NB4 (cell line): ENCODE results near the gene ZNF365.
A peak's percentile ranks its signal among the peaks of the same experiment; 100 is the strongest.

Source experiments
- DNase-seq: peaks from one replicate; pipeline ENCODE4 v3.0.0; 2010; ENCODE audit warnings: low read depth
- H3K4me3 ChIP-seq: one replicate; pipeline ENCODE4 v1.5.1; 2011; ENCODE audit warnings: mild to moderate bottlenecking, low read depth, low read length, moderate library complexity
- MYC ChIP-seq: IDR thresholded peaks from 2 replicates; pipeline ENCODE4 v1.6.1; 2011; ENCODE audit warnings: low read depth, low read length
- POLR2A ChIP-seq: IDR thresholded peaks from 2 replicates; pipeline ENCODE4 v1.6.1; 2011; ENCODE audit warnings: mild to moderate bottlenecking; ENCODE audit not compliant: insufficient read length; ENCODE audit errors: extremely low read depth
- TF ChIP-seq, protein P1 (sequence below): IDR thresholded peaks from one replicate; pipeline ENCODE4 v1.5.1; 2012; ENCODE audit warnings: low read depth, low read length
- TF ChIP-seq, protein P2 (sequence below): IDR thresholded peaks from 2 replicates; pipeline ENCODE4 v1.6.1; 2011; ENCODE audit warnings: low read depth, low read length

ZNF365 gene

DNA sequence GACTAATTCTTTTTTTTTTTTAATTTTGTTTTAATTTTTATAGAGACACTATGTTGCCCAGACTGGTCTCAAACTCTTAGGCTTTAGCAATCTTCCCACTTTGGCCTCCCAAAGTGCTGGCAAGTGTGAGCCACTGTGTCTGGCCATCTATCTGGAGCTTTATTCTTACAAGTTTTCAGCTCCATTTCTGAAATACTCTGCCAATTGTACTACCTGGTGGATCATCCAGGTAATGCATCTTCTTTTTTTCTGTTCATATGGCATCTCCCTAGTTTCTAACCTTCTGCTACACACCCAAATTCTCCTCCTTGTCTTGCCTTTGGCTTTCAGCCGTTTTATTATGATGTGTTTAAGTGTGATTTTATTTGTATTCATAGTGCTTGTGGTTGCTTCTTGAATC is 40.2 kb downstream of the ZNF365 start:
- TF ChIP-seq, protein P1, sequence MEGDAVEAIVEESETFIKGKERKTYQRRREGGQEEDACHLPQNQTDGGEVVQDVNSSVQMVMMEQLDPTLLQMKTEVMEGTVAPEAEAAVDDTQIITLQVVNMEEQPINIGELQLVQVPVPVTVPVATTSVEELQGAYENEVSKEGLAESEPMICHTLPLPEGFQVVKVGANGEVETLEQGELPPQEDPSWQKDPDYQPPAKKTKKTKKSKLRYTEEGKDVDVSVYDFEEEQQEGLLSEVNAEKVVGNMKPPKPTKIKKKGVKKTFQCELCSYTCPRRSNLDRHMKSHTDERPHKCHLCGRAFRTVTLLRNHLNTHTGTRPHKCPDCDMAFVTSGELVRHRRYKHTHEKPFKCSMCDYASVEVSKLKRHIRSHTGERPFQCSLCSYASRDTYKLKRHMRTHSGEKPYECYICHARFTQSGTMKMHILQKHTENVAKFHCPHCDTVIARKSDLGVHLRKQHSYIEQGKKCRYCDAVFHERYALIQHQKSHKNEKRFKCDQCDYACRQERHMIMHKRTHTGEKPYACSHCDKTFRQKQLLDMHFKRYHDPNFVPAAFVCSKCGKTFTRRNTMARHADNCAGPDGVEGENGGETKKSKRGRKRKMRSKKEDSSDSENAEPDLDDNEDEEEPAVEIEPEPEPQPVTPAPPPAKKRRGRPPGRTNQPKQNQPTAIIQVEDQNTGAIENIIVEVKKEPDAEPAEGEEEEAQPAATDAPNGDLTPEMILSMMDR = no peak
- no peak for TF ChIP-seq MYC
- TF ChIP-seq POLR2A = no peak
- no peak for DNase-seq
- H3K4me3 ChIP-seq = no peak overlapping the region

- H3K4me3 ChIP-seq = no peak overlapping the region
- DNase-seq = peak; percentile 11
- TF ChIP-seq, protein P1 = no peak
- TF ChIP-seq MYC (no peak), POLR2A (no peak)
- TF ChIP-seq, protein P2, sequence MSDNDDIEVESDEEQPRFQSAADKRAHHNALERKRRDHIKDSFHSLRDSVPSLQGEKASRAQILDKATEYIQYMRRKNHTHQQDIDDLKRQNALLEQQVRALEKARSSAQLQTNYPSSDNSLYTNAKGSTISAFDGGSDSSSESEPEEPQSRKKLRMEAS = no peak
Measured at GRCh38 chr10:62422068-62422590, 48.0 kb downstream of the ZNF365 start.

DNA sequence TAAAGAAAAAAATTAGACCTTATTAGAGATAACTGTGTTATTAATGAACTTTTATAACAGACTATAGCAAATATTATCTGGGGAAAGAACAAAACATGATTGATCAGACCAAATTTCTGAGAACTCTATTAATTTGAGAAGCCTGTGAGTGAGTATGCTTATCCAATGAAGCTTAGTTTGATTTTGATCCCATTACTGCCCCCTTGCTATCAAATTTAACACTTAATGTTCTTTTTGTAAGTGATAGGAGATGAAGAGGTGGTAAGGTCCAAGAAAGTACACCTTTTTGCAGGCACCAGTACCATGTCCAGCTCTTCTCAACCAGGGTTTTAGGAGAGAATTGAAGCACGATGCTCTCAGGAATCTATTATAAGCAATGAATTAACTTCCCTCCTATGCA is 49.9 kb downstream of the ZNF365 start:
- DNase-seq = peak; percentile 15
- TF ChIP-seq, protein P1 = no peak
- TF ChIP-seq, protein P2 = no peak
- TF ChIP-seq MYC (no peak), POLR2A (no peak)
- no peak overlapping the region for H3K4me3 ChIP-seq

- TF ChIP-seq POLR2A = no peak
- TF ChIP-seq, protein P2 = no peak
- H3K4me3 ChIP-seq = no peak overlapping the region
- no peak for DNase-seq
Measured at GRCh38 chr10:62426086-62426485, 51.9 kb downstream of the ZNF365 start.

DNA sequence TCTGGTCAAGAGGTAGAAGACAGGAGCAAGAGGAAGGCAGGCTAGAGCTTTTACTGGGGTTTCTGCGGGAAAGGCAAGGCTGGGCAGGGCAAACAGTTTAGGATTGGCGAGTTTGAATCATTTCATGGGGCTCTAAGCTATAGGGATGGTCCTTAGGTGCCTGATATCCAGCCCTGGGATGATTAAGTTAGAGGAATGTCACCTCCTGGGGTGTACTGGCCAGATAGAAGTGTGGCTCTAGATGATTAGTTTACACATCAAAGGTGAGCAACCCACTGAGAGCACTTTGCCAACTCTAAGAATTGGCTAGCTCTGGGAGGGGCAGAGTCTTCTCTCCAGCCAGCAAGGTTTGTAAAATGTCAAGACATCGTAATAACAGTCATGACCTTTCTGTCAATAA is 52.4 kb downstream of the ZNF365 start:
- no peak for TF ChIP-seq POLR2A
- no peak for DNase-seq
- no peak overlapping the region for H3K4me3 ChIP-seq

GRCh38 chr10:62430881-62431280 is 56.7 kb downstream of the ZNF365 start:
- H3K4me3 ChIP-seq = no peak overlapping the region
- DNase-seq = no peak
- TF ChIP-seq POLR2A (no peak), MYC (no peak)
- TF ChIP-seq, protein P1 = no peak
- TF ChIP-seq, protein P2 = no peak

GRCh38 chr10:62433181-62433692 is 59.1 kb downstream of the ZNF365 start:
- TF ChIP-seq, protein P1 = no peak
- TF ChIP-seq POLR2A (no peak), MYC (no peak)
- TF ChIP-seq, protein P2 = no peak
- peak; percentile 85 for DNase-seq
- H3K4me3 ChIP-seq = no peak overlapping the region
